Cardiac fibroblast (primary cell): ENCODE data around the gene MORN4.

Source experiments
- DNase-seq, 2 donors: peaks; one replicate each; pipeline versions ENCODE4 v3.0.0 to v3.0.0-alpha.2; 2010; ENCODE audit warnings: low read depth in 2 of 2
- H3K4me3 ChIP-seq, 2 donors: replicated peaks in 1 of 2; 1 replicate in 1 of 2; 2 replicates in 1 of 2; pipeline ENCODE4 v1.5.1; 2011; ENCODE audit warnings: low read depth in 2 of 2, low read length in 2 of 2, mild to moderate bottlenecking in 2 of 2, moderate library complexity in 1 of 2
- TF ChIP-seq, protein P1 (sequence below): IDR thresholded peaks from one replicate; pipeline ENCODE4 v1.5.1; 2011; ENCODE audit warnings: low read depth, mild to moderate bottlenecking, low read length, inconsistent platforms

MORN4 gene

GRCh38 chr10:97669571-97669970 lies 36.3 kb upstream of the MORN4 start:
- no peak overlapping the region for H3K4me3 ChIP-seq
- TF ChIP-seq, protein P1, sequence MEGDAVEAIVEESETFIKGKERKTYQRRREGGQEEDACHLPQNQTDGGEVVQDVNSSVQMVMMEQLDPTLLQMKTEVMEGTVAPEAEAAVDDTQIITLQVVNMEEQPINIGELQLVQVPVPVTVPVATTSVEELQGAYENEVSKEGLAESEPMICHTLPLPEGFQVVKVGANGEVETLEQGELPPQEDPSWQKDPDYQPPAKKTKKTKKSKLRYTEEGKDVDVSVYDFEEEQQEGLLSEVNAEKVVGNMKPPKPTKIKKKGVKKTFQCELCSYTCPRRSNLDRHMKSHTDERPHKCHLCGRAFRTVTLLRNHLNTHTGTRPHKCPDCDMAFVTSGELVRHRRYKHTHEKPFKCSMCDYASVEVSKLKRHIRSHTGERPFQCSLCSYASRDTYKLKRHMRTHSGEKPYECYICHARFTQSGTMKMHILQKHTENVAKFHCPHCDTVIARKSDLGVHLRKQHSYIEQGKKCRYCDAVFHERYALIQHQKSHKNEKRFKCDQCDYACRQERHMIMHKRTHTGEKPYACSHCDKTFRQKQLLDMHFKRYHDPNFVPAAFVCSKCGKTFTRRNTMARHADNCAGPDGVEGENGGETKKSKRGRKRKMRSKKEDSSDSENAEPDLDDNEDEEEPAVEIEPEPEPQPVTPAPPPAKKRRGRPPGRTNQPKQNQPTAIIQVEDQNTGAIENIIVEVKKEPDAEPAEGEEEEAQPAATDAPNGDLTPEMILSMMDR, result no peak
- peak in 1 of 2 donors; percentile 21 for DNase-seq

GRCh38 chr10:97667463-97667862 lies 34.2 kb upstream of the MORN4 start:
- H3K4me3 ChIP-seq, result no peak overlapping the region
- TF ChIP-seq, protein P1, result no peak
- no peak for DNase-seq

DNA sequence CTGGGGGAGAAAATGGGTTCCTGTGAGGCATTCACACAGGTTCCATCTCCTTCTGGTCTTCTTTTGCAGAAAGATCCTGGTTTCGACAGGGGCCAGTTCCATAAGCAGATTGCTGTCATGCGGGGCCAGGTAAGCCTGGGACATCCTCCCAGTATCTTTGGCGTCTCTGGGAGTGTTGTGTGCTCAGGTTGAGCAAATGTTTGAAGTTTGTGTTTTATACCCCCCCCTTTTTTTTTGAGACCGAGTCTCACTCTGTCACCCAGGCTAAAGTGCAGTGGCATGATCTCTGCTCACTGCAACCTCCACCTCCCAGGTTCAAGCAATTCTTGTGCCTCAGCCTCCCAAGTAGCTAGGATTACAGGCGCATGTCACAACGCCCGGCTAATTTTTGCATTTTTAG lies 33.7 kb upstream of the MORN4 start:
- H3K4me3 ChIP-seq, result no peak overlapping the region
- no peak for DNase-seq
- TF ChIP-seq, protein P1, result no peak

GRCh38 chr10:97664282-97664850 lies 31.1 kb upstream of the MORN4 start:
- DNase-seq, result no peak
- TF ChIP-seq, protein P1, result no peak
- H3K4me3 ChIP-seq, result no peak overlapping the region

DNA sequence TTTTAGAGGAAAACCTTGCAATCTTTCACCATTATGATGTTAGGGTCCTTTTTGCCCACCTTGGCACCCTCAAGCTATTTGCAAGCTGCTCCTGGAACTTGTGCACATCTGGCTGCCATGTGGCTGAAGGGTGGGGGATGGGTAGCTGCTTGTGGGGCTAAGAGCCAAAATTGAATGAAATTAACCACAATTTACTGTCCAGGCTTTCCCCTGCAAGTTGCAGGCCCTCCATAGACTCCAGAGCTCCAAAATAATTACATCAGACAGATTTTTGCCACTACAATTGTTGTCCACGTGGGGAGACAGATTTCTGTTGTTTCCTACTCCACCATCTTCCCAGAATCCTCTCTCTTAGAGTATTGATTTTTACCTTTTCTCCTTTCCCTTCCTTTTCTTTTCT lies 26.3 kb upstream of the MORN4 start:
- TF ChIP-seq, protein P1, result no peak
- peak; percentile 67 to 77 for DNase-seq
- H3K4me3 ChIP-seq, result no peak overlapping the region

- H3K4me3 ChIP-seq, result no peak overlapping the region
- DNase-seq, result no peak
- TF ChIP-seq, protein P1, result no peak
Observed at GRCh38 chr10:97656777-97657176, 23.5 kb upstream of the MORN4 start.

GRCh38 chr10:97651773-97652172 lies 18.5 kb upstream of the MORN4 start:
- DNase-seq, result no peak
- TF ChIP-seq, protein P1, result no peak
- no peak overlapping the region for H3K4me3 ChIP-seq
